Hippocampal formation (tissue), 2 donors: Measurements from ENCODE around the gene DSP.

Experiments used
- DNase-seq, 2 donors: peaks; one replicate each; lab custom pipeline; 2025; lab: John Stamatoyannopoulos, UW

The DSP gene

DNA sequence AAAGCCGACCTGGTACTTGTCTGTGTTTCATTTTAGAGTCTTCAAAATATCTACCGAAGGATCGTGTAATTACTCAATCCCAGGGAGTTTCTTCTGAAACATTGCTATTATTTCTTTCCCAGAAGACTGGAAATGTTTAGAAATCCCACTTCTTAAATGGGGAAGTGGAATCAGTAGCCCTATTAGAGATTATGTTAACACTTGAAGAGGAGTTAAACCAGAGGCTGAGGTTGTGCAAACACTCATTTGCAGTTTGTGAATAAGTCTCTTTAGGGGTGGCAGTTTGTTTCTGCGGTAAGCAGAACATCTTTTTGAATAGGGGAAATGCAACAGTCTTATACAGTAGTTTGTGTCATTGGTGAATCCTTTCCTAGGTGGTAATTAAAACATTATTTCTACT is 21.3 kb downstream of the DSP start:
- DNase-seq, result no peak

DNA sequence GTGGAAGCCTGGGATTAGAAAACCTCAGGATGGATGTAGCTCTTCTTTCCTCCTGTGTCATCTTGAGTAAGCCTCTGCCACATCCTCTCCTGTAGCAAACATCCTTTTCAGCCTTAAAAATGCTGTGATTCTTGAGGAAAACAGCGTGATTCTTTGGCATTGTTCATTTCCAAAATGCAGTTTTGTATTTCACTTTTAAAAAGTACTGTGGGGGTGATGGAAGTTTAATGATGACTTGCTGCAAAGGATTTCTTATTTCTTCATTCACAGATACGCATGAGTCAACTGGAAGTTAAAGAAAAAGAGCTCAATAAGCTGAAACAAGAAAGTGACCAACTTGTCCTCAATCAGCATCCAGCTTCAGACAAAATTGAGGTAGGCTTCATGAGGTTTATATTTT is 24.6 kb downstream of the DSP start:
- no peak for DNase-seq

DNA sequence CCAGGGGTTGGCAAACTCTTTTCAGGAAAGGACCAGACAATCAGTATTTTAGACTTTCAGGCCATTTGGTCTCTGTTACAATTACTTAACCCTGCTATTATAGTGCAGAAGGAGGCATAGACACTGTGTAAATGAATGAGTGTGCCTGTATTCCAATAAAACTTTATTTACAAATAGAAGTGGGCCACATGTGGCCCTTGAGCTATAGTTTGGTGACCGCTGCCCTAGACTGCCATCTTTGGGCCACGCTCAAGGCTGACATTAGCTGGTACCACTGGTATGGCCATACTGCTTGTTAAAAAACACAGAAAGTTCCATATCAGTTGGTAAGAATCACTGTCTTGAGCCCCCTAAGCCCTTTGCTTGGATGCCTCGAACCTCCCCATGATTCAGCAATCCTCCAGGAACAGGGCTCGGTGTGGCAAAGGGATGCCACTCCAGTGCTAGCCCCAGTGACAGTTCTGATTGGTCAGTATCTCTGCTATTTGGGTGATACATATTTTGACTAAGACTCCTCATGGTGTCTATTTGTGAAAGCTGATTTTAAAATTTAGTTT is 25.2 kb downstream of the DSP start:
- DNase-seq, result no peak

DNA sequence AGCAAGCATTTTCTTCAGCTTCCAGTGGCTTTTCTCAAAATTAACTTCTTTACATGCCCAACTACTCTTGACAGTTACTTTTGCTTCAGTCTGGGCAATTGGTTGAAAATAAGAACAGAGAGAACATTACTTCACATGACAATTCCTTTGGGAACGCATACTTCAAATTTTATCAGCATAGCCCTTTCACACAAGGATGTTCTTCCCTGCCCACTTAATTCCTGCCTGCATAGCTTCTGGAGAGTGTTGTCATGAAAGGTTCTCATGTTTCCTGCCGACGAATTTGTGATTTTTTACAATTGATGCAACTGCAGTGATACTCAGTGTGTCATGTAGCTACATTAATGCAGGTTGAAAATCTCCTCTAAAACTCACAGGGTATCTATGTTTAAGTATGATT is 26.6 kb downstream of the DSP start:
- no peak for DNase-seq

DNA sequence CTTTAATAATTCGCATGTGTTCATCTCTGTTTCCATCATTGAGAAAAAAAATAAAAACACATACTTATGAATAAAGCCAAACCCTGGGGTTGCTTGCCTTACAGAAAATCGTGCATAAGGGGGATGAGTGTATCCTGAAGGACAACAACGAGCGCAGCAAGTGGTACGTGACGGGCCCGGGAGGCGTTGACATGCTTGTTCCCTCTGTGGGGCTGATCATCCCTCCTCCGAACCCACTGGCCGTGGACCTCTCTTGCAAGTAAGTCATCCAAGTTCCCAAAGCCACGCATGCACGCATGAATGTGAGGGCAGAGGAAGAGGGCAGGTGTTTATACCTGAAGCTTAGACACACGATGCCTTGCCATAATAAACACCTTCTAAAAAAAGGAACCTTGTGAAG is 27.6 kb downstream of the DSP start:
- no peak for DNase-seq

DNA sequence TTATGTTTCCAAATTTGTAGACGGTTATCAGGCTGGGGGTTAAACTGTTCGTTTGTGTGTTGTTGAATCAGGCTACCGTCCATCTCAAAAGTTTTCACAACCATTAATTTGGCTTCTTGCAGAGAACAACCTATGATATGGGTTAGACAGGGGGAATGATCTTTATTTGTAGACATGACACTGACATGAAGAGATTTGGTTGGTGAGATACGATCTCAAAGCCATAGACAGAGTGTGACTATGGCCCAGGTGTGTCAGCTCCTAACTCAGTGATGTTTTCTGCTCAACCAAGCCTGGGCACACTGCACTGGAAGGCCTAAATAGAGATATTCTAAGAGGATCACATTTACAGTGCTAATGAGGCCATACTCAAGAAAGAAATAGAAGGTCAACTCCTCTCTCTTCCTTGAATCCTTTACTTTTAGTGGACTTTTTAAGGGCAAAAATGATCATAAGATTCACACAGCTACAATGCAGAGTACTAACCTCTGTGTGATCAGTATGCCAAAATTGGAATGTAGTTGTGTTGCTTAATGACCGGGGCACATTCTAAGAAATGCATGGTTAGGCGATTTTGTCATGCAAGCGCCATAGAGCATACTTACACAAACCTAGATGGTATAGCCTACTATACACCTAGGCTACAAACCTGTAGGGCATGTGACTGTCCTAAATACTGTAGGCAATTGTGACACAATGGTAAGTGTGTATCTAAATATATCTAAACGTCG is 30.9 kb downstream of the DSP start:
- DNase-seq, result no peak

DNA sequence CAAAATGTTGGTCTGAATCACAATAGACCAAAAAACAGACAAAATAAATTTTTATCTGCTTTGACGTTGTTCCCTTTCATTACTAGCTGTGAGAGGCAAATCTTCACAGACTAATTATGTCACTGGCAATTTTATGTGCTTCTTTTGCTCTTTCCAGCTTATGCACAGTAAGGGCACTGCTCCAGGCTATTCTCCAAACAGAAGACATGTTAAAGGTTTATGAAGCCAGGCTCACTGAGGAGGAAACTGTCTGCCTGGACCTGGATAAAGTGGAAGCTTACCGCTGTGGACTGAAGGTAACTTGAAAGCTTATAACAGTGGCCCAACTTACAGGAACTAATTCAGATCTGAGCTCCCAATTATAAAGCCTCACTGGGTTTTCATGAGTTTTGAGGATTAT is 33.0 kb downstream of the DSP start:
- DNase-seq, result no peak

DNA sequence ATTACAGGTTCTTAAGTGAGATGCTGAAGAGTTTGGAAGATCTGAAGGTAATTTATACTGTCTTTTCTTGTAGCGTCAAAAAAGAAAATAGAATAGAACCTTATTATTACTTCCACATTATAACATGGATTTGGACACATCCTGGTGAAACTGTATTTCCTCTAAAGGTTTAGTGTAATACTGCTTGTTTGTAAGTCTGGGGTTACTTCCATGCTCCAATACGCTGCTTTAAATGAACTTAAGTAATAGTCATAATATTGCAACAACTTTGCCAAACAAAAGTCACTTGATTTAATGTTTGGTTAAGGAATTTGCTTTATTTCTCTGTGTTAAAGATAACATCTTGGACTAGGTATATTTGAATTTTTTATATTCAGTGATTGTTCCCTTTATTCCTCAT is 37.0 kb downstream of the DSP start:
- DNase-seq, result no peak

DNA sequence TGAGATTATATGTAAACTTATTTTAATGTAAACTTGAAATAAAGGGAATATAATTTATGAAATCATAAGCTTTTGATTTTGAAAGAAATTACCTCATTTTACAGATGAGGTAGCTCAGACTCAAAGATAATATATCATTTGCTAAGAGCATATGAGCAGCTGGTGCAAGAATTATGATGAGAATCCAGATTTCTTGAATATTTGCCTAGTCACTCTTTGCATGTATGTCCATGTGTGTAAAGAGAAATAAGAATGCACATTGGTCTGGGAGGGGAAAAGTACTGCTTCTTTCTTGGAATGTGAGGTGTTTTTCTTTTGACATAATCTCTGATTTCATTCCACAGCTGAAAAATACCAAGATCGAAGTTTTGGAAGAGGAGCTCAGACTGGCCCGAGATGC is 37.5 kb downstream of the DSP start:
- no peak for DNase-seq

DNA sequence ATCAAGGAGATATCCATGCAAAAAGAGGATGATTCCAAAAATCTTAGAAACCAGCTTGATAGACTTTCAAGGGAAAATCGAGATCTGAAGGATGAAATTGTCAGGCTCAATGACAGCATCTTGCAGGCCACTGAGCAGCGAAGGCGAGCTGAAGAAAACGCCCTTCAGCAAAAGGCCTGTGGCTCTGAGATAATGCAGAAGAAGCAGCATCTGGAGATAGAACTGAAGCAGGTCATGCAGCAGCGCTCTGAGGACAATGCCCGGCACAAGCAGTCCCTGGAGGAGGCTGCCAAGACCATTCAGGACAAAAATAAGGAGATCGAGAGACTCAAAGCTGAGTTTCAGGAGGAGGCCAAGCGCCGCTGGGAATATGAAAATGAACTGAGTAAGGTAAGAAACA is 38.4 kb downstream of the DSP start:
- DNase-seq, result no peak

DNA sequence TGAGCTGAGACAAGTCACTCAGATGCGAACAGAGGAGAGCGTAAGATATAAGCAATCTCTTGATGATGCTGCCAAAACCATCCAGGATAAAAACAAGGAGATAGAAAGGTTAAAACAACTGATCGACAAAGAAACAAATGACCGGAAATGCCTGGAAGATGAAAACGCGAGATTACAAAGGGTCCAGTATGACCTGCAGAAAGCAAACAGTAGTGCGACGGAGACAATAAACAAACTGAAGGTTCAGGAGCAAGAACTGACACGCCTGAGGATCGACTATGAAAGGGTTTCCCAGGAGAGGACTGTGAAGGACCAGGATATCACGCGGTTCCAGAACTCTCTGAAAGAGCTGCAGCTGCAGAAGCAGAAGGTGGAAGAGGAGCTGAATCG is 39.1 kb downstream of the DSP start:
- no peak for DNase-seq

DNA sequence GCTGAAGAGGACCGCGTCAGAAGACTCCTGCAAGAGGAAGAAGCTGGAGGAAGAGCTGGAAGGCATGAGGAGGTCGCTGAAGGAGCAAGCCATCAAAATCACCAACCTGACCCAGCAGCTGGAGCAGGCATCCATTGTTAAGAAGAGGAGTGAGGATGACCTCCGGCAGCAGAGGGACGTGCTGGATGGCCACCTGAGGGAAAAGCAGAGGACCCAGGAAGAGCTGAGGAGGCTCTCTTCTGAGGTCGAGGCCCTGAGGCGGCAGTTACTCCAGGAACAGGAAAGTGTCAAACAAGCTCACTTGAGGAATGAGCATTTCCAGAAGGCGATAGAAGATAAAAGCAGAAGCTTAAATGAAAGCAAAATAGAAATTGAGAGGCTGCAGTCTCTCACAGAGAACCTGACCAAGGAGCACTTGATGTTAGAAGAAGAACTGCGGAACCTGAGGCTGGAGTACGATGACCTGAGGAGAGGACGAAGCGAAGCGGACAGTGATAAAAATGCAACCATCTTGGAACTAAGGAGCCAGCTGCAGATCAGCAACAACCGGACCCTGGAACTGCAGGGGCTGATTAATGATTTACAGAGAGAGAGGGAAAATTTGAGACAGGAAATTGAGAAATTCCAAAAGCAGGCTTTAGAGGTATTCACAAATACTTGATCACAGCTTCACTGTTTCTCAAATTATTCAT is 39.6 kb downstream of the DSP start:
- no peak for DNase-seq

DNA sequence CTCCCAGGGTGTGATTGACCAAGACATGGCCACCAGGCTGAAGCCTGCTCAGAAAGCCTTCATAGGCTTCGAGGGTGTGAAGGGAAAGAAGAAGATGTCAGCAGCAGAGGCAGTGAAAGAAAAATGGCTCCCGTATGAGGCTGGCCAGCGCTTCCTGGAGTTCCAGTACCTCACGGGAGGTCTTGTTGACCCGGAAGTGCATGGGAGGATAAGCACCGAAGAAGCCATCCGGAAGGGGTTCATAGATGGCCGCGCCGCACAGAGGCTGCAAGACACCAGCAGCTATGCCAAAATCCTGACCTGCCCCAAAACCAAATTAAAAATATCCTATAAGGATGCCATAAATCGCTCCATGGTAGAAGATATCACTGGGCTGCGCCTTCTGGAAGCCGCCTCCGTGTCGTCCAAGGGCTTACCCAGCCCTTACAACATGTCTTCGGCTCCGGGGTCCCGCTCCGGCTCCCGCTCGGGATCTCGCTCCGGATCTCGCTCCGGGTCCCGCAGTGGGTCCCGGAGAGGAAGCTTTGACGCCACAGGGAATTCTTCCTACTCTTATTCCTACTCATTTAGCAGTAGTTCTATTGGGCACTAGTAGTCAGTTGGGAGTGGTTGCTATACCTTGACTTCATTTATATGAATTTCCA is 43.9 kb downstream of the DSP start:
- no peak for DNase-seq

DNA sequence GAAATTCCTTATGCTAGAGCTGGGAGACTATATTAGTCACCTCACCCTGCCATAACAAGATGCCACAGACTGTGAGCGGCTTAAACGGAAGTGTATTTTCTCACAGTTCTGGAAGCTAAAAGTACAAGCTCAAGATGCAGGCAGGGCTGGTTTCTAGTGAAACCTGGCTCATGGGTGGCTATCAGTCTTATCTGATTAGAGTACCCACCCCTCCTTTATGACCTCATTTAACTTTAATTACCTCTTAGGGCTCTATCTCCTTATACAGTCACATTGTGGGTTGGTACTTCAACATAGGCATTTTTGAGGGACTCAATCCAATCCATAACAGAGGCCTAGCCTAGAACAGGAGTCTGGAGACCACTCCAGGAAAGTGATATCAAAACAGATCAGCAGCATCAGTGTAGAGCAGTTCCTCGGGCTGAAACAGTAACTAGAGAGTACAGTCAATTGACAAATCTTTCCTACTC is 46.2 kb downstream of the DSP start:
- no peak for DNase-seq

DNA sequence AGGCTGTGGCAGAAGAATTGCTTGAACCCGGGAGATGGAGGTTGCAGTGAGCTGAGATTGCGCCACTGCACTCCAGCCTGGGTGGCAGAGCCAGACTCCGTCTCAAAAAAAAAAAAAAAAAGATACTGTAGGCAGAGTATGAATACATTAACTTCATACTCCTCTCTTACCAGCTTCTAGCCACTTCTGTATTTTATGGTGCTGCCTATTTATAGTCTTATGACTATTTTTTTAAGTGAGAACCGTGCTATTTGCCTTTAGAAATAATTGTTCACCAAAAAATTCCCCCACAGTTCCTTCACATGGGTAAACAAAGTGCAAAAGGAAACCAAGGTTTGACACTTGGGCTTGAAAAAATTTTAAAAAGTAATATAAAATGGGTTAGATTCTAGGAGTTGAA is 47.0 kb downstream of the DSP start:
- no peak for DNase-seq

DNA sequence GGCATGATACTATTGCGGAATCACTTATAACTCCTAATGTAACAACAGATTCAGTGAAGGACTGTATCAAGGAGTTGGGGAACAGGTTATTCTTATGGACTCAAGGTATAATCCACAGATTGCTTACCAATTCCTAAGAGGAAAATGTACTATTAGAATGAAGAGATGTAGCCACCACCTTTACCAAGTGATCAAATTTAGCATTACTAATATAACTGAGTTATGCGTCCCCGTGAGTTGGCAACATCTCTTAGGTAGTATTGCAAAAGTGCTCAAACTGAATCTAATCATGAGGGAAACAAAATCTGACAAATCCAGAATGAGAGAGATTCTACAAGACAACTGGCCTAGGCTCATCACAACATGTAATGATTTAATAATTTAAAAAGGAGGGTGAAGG is 47.8 kb downstream of the DSP start:
- no peak for DNase-seq

DNA sequence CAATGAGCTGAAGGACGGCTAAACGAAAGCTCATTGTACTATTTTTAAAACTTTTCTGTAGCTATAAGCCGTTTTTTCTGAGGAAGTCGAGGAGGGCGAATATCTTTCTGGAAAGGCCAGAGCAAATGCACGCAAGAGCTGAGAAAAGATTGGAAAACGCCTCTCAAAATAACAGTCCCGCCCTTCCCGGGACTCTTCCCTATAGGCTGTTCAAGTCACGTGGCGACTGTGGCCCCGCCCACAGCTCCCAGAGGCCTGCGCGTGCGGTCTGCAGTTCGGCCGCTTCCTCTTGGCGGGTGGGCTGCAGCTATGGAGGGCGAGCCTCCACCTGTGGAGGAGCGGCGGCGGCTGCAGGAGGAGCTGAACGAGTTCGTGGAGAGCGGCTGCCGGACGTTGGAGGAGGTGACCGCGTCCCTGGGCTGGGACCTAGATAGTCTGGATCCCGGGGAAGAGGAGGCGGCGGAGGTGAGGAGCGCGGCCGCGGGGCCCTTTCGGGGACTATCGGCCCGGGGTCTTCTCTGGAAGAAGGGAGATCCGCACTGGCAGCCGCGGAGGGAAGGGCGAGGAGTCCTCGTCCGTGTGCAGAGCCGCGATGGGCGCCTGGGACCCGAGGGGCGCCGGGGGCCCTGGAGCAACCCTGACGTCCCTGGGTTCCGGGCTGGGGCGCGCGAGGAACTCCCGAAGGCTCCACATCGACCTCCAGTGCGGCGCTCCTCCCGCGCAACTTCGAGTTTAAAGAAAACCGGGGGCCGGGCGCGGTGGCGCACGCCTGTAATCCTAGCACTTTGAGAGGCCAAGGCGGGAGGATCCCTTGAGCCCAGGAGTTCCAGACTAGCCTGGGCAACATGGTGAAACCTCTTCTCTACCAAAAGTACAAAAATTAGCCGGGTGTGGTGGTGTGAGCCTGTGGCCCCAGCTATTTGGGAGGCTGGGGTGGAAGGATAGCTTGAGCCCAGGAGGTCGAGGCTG is 48.8 kb downstream of the DSP start, which contains the start of gene SNRNP48:
TSS of gene SNRNP48 (plus strand) at position 250 of the 969 bp plus-strand sequence. CDS start at position 310, 60 bp downstream.
- peak; percentile 89 to 92 for DNase-seq

DNA sequence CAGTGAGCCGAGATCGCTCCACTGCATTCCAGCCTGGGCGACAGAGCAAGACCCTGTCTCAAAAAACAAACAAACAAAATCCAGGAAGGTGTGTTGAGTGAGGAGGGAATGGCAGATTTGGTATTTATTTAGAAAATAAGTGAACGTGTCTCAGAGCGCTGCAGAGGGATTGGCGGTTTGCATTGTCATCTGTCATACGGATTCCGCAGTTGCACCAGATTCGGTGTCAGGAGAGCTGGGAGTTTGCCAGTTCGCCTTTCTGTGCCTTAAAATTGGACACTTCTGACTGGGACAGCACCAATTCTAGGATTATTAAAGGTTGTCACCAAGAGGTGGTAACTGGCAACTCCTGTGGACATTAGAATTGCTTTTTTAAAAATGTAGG is 49.4 kb downstream of the DSP start:
- peak in 1 of 2 donors; percentile 6 for DNase-seq

DNA sequence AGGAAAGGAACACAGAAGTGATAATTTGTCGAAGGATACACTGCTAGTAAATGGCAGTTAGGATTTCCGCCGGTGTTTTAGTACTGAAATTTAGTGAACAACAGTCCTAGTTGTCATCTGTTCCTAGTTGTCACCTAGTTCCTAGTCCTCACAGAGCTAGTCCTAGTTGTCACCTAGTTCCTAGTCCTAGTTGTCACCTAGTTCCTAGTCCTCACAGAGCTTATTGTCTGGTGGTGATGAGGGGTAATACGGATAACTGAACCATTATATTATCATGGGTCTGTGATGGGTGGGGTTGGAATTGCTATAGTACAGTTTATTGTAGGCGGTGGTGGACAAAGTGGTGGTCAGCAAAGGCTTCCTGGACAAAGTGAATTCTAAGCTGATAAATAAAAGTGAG is 50.3 kb downstream of the DSP start:
- no peak for DNase-seq

DNA sequence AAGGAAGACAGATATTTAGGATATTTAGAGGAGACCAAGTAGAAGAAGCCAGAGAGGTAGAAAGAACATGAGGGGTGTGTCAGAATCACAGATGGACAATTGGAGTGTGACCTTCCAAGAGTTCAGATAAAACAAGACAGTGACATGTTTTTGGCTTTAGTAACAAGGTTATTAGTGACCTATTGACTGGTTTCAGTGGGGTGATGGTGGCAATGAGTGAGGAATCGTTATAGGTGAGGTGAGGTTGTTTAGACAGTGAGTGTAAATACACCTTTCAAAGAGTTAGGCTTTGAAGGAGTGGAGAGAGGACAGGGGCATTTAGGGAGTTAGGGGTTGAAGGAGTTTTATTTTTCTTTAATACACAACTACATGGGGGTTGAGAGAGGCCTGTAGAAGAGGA is 51.8 kb downstream of the DSP start:
- DNase-seq, result no peak

DNA sequence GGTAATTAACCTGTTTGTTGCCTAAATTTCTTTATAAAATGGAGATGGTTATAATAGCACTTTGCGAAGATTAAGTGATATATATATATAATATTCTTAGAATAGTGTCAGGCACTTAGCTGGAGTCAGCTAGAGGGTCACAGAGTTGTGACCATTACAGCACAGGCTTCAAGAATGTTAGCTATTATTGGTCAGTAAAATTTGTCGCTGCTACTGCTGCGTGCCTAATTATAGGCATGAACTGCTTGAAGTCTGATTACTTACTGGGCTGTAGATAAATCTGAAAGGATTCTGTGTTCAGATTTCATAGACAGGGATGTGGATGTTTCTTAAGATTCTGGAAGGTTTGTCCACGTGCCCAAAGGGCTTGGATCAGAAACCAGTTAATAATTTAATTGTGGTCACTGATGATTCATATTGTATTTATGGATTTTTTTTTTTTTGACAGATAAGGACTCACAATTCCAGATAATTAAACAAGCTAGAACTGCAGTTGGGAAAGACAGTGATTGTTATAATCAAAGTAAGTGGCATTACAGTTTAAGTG is 53.2 kb downstream of the DSP start:
- no peak for DNase-seq
